GM21447 (cell line): ENCODE data around the gene MAML3.

Experiments
- ATAC-seq: cut with Tn5 transposase; IDR thresholded peaks from one replicate; pipeline ENCODE4 v1.9.1; 2021; ENCODE audit not compliant: unreplicated experiment

MAML3 gene

GRCh38 chr4:140012688-140013486, 141.1 kb downstream of the MAML3 start:
- ATAC-seq = no peak

- ATAC-seq = no peak
Measured at GRCh38 chr4:140005699-140006098, 148.3 kb downstream of the MAML3 start.

- ATAC-seq = no peak
Measured at GRCh38 chr4:140004922-140005627, 148.9 kb downstream of the MAML3 start.

- no peak for ATAC-seq
Measured at GRCh38 chr4:140004549-140004895, 149.5 kb downstream of the MAML3 start.

- ATAC-seq = no peak
Measured at GRCh38 chr4:140003876-140004548, 150.0 kb downstream of the MAML3 start.

- no peak for ATAC-seq
Measured at GRCh38 chr4:140000232-140000631, 153.8 kb downstream of the MAML3 start.

- ATAC-seq = no peak
Measured at GRCh38 chr4:139988863-139989765, 164.9 kb downstream of the MAML3 start.

GRCh38 chr4:139987502-139987850, 166.5 kb downstream of the MAML3 start:
- ATAC-seq = no peak

- no peak for ATAC-seq
Measured at GRCh38 chr4:139986689-139987501, 167.1 kb downstream of the MAML3 start.

- no peak for ATAC-seq
Measured at GRCh38 chr4:139986106-139986505, 167.9 kb downstream of the MAML3 start.

GRCh38 chr4:139985401-139985800, 168.6 kb downstream of the MAML3 start:
- ATAC-seq = no peak

- ATAC-seq = no peak
Measured at GRCh38 chr4:139984471-139984870, 169.5 kb downstream of the MAML3 start.

GRCh38 chr4:139978692-139979091, 175.3 kb downstream of the MAML3 start:
- peak; percentile 90 for ATAC-seq

- ATAC-seq = peak; percentile 48
Measured at GRCh38 chr4:139977838-139978609, 176.0 kb downstream of the MAML3 start.

- no peak for ATAC-seq
Measured at GRCh38 chr4:139975830-139976272, 178.1 kb downstream of the MAML3 start.

GRCh38 chr4:139973616-139974015, 180.4 kb downstream of the MAML3 start:
- ATAC-seq = no peak

- ATAC-seq = no peak
Measured at GRCh38 chr4:139973015-139973414, 181.0 kb downstream of the MAML3 start.

GRCh38 chr4:139972305-139972704, 181.7 kb downstream of the MAML3 start:
- no peak for ATAC-seq

- ATAC-seq = no peak
Measured at GRCh38 chr4:139971111-139971510, 182.9 kb downstream of the MAML3 start.
